B cell (primary cell): Measurements from ENCODE around the gene CD55.

Experiments
- CTCF ChIP-seq: fragments of 200-600 bp; IDR thresholded peaks from one replicate; pipeline ENCODE4 v1.8.0; 2022; ENCODE audit warnings: antibody characterized with exemption, mild to moderate bottlenecking
- EZH2 ChIP-seq: IDR thresholded peaks from 2 replicates; pipeline ENCODE4 v1.6.1; 2012; ENCODE audit warnings: borderline replicate concordance, low read depth, mild to moderate bottlenecking, moderate library complexity, low read length; ENCODE audit not compliant: insufficient read depth, poor library complexity, severe bottlenecking

GRCh38 chr1:207355060-207355459 is 33.6 kb downstream of the CD55 start:
- no peak for TF ChIP-seq CTCF
- no peak for TF ChIP-seq EZH2
